GDM1 (cell line): ENCODE results near the gene LLGL2.
"Not testable (repeated sequence)": the region's sequence is repeated elsewhere in the genome, so short reads cannot be mapped to it uniquely, and the experiment has no call there.

Experiments
- DNase-seq: peaks from one replicate; lab custom pipeline; 2025; lab: John Stamatoyannopoulos, UW

Gene LLGL2

DNA sequence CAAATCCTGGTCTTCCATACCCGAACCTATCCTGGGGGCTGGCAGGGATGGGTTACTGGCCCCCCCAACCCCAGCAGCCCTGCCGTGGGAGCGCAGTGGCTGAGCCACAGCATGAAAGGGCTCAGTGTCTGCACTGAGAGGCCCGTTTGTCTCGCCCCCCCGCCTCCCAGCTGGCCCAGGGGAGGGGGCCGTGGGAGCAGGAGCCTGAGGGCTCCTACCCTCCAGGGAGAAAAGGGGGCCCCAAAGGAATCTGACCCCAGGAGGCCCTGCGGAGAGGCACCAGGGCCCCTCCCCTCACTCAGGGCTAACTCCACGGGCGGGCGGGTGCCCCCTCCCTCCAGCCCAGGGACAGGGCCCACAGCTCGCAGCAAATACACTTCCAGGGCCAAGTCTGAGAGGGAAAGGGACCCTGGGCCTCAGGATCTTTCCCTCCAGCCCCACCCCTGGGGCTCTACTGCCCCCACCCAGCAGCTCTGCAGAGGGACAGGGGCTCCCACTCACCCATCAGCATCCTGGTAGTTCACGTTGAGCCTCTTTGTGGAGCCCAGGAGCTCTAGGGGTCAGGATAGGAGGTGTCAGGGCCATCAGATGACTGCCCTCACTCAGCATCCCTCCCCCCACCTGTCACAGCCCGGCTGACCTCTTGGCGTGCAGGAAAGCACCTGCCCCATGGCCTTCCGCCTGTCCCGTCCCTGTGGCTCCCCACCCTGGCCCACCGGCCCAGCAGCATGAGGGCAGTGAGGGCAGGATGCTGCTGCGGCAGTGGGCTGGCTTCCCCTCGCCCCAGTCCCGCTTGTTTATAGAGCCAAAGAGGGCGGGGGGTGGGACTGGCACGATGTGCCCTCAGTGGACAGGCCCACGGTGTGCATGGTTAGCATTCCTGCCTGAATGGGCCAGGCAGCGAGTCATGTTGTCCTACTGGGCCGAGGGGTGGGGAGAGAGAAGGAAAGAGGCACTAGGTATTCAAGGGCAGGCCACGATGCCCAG is 17.5 kb upstream of the LLGL2 start:
- no peak for DNase-seq

DNA sequence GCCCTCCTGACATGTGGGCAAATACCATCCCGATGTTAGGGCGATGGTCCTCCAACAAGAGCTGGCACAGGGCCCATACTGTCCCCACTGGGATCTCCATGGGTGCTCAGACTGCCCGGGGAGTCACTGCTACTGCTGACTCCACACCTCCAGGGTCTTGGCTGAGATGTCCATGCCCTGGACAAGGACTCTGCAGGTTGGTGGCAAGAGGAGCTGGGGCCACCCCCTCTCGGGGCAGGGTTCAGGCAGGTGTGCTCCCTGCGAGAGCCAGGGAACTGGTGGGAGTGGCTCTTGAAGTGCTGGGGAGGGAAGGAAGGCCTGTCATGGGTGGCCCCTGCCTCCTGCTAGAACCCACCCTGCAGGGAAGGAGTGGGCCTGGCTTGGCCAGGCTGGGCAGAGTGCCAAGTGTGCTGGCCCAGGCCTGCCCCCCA is 16.6 kb upstream of the LLGL2 start:
- DNase-seq, result no peak

DNA sequence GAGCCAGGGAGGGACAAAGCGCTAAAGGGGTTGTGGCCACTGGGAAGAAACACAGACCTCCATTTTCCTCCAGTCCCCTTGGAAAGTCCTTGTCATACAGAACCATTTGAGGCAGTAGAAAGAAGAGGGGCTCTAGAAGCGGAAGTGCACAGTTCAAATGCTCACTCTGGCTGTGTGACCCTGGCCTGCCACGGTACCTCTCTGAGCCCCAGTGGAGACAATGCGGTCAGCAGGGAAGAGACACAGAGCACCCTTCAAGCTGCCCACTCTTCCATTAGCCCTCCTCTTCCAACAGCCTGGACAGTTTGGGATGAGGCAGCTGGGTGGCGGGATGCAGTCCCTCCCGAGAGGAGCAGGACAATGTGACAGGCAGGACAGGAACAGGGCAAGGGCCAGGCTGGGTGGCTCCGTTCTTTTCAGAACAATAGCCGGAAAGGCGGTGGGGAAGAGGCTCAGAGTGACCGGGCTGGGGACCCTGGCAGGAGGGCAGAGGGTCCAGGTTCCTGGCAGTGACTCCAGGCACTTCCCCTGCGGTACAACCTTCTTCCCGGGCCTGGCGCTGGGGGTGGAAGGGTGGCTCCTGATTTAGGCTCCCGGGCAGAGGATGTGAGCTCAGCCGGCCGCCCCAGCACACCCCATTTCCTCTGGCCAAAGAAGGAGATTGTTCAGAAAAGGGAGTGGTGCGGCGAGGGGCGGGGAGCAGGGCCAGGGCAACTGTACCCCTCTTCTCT is 15.8 kb upstream of the LLGL2 start:
- DNase-seq, result no peak

DNA sequence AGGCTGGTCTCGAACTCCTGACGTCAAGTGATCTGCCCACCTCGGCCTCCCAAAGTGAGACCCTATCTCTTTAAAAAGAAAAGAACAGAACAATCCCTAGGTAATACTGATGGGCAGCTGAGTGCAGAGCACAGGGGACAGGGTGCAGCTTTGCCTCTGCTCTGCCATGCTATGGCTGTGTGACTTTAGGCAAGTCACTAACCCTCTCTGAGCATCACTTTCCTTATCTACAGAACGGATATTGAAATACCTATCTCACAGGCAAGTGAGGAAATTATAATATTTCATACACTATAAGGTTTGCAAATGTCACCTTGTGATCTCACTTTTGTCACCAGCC is 14.3 kb upstream of the LLGL2 start:
- no peak for DNase-seq

DNA sequence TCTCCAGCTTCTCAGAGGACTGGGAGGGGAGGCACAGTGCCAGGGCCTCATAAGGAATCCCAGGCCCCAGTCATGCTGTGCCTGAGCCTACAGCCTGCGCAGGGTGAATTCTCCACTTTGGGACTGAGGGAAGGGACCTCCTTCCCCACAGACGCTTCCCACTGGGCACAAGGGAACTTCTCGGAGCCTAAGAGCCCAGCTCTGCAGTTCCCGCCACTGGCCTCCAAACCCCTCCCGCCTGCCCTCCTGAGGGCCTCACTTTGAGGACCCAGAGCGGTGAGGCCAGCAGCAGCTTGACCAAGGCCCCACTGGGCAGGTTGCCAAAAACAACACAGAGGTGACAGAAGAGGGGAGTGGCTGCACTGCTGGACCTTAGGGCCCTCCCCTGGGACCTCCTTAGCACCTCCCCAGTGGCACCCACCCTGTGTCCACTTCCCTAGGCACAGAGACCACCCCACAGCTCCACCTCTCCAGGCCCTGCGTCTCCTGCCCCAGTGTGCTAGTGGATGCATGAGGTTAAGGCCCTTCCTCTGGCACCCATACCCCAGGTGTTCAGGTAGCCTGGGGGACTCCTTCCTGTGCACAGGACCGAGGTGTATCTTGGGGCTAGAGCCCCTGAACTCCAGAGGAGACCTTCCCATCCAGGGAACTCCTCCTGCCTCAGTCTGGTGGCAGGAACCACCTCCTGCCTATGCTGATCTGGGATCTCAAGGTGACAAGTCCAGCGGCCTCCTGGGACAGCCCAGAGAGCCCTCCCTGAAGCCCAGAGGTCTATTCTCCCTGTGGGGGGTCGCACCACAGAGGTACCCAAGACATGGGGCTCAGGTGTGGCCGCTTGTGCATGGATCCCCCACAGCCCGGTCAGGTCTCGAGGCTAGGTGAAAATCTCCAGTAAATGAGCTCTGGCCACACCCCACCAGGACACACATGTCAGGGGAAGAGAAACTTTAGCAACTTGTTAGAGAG is 13.6 kb upstream of the LLGL2 start:
- DNase-seq, result no peak

DNA sequence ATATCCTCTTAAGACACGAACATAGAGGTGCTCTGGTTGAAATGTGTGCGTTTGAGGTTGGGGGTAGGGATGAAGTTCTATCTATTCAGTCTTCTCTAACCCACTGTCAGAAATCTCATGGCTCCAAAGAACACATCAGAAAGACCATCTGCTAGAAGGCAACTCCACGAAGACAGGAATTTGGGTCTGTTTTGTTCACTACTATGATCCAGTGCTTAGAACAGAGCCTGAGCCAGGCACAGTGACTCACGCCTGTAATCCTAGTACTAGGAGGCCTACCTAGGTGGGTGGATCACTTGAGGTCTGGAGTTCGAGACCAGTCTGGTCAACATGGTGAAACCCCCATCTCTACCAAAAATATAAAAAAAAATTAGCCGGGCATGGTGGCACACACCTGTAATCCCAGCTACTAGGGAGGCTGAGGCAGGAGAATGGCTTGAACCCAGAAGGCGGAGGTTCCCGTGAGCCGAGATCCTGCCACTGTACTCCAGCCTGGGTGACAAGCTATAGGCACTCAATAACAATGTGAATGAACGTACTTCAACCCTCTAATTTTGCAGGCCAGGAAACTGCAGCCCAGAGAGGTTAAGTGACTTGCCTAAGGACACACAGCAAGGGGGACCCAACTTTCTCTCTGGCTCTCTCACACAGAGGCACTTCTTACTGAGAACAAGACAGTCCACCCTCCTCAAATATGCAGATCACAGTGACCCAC is 12.4 kb upstream of the LLGL2 start:
- DNase-seq, result no peak

DNA sequence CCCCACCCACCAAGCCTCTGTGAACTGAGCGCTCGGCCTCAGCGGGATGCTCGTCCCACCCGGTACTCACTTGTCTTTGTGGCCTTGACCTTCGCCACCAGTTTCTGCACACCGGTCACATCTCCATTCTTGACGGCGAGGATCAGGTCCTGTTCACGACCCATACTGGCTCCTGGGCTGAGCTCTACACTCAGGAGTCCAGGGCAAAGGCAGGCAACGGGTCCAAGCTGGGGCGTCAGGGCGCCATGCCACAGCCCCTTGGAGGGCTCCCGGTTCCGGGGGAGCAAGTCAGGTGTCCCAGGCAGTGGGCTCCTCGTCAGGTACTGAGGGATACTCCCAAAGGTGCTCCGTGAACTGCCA is 11.9 kb upstream of the LLGL2 start:
- no peak for DNase-seq

DNA sequence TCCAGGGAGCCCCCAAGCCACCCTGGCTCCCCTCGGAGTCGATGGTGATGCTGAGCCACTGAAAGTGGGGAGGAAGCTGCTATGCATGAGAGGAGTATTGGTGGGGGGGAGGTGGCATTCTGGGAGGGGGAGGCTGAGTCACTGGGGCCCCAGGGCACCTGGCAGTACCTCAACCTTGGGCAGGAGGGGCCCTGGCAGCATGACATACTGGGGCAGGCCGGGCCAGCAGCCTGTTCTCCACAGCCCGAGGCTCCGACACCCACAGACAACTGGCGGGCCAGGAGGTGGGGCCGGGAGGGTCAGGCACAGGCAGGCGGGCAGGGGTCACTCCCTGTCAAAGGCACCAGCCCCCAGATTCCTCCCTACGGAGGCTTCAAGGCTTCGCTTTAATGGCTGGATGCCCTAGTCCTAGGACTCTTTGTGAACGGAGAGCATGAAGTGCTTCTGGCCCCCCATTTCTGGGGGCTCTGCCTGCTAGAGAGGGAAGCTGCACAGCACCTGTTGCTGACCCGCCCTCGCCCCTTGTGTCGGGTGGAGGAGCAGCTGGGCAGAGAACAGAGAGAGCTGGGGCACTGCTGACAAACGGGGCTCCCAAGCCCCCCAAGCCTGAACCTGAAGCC is 11.1 kb upstream of the LLGL2 start:
- DNase-seq, result no peak

DNA sequence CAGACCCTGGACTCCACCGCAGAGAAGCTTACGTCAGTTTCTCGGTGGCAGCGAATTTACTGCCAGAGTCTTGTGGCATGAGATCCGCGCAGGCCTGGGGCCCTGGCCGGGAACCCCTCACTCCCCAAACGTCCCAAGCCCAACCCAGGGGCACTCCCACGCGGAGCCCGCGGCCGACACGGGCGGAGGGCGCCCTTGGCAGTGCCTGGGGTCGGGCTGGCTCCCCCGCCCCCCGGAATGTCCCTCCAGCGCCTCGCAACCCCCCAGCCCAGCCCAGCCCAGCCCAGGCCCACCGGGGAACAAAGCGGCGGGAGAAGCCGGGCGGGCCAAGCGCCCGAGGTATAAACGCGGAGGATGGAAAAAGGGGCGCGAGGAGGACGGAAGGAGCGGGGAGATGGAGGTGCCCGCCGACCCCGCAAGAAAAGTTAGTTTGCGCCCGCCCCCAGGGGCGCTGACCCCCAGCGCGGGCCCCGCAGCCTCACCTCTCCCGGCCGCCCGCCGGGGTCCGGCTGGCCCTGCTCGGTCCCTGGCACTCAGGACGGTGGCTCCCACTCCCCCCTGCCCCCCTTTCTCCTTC is 10.5 kb upstream of the LLGL2 start:
- no peak for DNase-seq

DNA sequence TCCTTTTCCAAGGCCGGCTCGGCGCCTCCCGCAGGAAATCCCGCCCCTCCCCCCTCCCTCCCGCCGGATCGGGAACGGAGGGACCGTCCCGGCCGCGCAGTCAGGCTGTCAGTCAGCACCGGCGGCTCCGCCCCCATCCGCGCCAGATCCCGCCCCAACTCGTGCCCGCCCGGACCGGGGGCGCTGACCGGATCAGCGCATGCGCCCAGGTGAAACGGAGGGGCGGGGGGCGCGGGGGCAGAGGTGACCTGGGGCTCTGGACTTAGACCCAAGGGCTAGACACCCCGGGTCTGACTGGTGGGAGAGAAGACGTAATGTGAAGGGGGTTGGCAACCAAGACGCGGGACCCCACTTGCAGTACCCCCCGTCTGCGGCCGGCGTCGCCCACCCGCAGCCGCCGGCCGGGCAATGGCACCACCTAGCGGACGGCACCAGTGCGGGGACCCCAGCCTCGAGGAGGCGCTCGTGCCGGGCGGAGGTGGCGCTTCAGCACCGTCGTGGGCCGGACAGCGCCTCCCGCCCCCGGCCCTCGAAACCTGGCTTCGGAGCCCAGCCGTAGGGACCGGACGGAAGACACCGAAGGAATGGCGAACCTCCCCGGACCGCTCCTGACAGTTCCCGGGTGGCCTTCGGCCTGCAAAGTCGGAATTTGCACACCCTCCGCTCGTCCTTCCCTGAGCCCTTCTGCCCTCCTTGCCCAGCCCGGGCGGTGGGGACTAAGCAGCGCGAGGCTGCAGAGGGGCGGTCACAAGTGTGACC is 9.8 kb upstream of the LLGL2 start, which contains the start of gene CASKIN2:
TSS of gene CASKIN2 (minus strand) at position 42 of the 759 bp plus-strand sequence. CDS start 1,733 bp downstream, outside the sequence.
- peak; percentile 88 for DNase-seq

DNA sequence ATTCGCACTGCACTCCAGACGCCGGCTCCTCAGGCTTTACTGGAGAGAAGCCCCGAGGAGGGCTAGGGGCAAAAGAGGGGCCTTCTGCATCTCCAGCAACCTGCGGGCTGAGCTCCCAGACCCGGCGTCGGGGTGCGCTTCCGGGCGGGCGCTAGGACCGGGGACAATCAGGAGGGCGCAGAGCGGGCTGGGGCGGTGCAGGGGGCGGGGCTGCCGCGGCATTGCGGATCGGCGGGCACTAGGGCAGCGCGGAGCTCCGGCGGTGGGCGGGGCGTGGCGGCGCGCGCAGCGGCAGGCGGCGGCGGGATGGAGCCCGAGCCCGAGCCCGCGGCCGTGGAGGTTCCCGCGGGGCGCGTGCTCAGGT is 9.3 kb upstream of the LLGL2 start, which contains the start of gene TSEN54:
TSS of gene TSEN54 (plus strand) at position 274 of the 364 bp plus-strand sequence. CDS start at position 307, 33 bp downstream.
- peak; percentile 88 for DNase-seq

DNA sequence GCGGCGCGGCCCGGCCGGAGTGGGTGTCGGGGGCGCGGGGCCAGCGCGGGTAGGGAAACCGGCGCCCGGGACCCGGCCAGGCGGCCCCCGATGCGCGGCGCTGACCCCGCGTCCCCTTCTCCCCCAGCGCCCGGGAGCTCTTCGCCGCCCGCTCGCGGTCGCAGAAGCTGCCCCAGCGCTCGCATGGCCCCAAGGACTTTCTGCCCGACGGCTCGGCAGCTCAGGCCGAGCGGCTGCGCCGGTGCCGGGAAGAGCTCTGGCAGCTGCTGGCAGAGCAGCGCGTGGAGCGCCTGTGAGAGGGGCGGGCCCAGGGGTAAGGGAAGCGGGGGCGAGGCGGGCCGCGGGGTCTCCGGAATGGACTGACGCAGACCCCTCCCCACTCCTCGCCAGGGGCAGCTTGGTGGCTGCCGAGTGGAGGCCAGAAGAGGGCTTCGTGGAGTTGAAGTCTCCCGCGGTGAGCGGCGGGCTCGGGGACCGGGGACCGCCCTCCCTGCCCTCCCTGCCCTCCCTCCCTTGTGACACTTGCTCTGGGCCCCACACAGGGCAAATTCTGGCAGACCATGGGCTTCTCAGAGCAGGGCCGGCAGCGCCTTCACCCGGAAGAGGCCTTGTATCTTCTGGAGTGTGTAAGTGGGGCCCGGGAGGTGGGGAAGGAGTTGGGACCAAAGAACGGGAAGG is 8.7 kb upstream of the LLGL2 start:
- no peak for DNase-seq

DNA sequence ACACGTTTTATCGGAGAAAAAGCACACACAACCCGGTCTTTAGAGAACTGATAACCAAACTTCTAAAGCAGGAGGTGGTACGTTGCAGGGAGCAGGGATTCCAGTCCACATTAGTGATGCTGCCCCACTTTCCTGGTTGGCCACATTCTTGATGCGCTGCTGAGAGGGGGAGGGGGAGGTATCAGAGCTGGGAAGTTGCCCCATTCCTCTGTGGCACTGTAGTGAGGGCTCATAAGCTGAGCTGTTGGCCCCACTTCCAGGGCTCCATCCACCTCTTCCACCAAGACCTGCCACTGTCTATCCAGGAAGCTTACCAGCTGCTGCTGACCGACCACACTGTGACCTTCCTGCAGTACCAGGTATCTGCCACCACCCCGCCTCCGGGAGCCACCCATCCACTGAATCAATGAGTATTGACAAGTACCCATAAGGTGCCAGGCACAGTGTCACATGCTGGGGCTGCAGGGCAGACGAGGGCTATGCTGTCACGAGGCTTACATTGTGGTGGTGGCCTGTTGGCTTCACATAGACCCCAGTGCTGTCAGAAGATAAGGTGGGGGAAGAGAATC is 8.1 kb upstream of the LLGL2 start:
- DNase-seq, result no peak

DNA sequence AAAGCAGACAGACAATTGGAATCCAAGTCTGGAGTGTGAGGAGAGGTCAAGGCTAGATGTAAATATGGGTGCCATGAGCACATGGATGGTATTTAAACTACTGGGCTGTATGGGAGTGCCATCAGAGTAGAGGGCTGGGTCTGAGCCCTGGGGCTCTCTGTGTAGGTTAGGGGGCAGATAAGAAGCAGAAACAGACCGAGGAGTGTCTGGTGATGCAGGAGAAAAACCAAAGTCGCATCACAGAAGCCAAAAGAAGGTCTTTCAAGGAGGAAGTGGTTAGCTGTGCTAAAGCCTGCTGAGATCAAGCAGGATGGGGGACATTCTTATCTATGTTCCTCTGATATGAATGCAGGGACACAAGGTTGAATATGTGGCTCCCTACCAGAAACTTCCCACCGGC is 7.3 kb upstream of the LLGL2 start:
- peak; percentile 55 for DNase-seq

DNA sequence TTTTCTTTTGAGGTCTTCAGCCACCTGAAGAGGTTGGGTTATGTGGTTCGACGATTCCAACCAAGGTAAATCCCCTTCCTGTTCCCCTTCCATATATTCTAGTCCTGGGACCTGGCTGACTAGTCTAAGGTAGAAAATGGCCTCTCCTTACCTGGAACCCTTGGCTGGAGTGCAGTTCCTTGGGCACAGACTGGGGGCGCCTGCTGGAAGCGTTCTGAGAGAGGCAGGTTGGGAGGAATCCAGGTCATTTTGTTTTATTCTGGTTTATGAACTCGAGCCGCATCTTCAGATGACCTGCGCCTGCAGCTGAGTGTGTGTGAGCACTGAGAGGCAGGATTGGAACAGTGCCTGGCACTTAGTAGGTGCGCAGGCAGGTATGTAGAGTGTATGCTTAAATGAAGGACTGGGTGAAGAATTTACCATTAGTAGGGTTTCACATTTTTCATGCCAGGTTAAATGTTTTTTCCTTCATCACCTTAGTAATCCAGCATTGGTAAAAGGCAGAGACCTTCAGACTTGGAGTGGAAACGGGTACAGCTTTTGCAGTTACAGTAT is 6.4 kb upstream of the LLGL2 start:
- DNase-seq, result no peak

DNA sequence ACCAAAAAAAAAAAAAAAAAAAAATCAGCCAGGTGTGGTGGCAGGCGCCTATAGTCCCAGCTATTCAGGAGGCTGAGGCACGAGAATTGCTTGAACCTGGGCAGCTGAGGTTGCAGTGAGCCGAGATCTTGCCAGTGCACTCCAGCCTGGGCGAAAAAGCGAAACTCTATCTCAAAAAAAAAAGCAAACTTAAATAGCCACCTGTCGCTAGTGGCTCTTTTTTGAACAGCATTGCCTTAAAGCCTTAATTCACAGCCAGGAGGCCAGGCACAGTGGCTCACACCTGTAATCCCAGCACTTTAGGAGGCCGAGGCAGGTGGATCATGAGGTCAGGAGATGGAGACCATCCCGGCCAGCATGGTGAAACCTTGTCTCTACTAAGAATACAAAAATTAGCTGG is 5.1 kb upstream of the LLGL2 start:
- not testable (repeated sequence) for DNase-seq

DNA sequence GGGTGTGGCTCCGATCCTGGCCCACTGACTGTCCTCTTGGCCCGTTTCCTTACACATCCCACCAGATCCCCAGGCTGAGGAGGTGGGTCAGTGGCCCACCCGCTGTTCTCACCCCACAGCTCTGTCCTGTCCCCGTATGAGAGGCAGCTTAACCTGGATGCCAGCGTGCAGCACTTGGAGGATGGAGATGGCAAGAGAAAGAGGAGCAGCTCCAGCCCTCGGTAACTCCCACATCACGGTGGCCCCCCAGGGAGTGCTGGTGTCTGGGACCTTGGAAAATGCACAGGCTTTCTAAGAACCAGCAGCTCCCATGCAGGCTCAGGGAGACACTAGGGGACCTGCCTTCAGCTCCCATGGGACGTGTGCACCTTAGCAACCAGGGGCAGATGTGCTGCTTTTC is 4.2 kb upstream of the LLGL2 start:
- DNase-seq, result no peak

DNA sequence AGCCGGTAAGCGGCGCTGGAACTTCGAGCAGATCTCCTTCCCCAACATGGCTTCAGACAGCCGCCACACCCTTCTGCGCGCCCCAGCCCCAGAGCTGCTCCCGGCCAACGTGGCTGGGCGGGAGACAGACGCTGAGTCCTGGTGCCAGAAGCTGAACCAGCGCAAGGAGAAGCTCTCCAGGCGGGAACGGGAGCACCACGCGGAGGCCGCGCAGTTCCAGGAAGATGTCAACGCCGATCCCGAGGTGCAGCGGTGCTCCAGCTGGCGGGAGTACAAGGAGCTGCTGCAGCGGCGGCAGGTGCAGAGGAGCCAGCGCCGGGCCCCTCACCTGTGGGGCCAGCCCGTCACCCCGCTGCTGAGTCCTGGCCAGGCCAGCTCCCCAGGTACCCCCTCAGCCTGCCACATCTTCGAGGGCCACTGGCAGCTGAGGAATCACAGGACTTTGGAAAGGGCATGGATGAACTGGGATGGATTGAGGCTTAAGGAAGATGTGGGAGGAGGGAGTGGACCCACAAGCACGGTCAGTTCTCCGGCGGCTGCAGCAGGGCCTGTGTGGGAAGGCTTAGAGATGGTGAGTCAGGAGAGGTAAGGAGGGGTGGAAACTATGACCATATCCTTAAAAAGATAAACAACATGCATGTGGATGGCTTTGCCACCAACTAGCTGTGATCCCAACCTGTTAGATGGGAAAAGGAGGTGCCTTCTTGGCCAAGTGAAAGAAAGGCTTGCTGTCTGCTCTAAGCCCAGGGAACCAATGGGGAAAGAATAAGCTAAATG is 3.4 kb upstream of the LLGL2 start:
- no peak for DNase-seq
